Loucy (cell line): ENCODE measurements around the gene RGMA.

Source experiments
- EZH2phosphoT487 ChIP-seq: fragments of 200-600 bp; IDR thresholded peaks from 2 replicates; pipeline ENCODE4 v1.6.1; 2018; ENCODE audit warnings: antibody characterized with exemption, mild to moderate bottlenecking, moderate library complexity, borderline replicate concordance
- TF ChIP-seq, protein P1 (sequence below): fragments of 200-600 bp; sonication (generic); conservative IDR thresholded peaks from 2 replicates; pipeline ENCODE4 v1.5.1; 2014; ENCODE audit warnings: mild to moderate bottlenecking, antibody characterized with exemption, low read length

DNA sequence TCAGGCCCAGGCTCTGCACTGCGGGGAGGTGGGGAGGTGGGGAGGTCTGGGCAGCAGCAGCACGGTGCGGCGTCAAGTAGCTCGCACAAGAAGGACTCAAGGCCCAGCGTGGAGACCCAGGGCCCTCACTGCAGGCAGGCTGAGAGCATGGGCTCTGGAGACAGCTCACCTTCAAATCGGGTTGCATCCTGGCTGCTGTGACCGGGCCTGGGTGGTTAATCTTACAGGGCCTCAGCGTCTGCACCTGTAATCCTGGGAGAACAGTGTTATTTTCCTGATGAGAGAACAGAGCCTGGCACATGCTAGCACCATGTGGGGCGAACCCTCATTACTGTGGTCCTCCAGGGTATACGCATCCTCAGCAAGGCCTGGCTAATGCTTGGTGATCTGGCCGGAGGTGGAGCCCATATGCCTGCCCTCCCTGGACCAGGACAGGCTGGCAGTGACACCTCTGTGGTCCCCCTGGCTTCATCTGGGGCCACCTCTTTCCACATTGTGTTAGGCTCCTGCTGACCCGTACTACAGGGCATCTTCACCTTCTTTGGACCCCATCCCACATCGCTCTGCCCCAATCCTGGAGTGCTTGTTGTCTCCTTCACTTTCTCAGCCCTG lies 55.5 kb downstream of the RGMA start:
- TF ChIP-seq EZH2phosphoT487, result no peak
- TF ChIP-seq, protein P1, sequence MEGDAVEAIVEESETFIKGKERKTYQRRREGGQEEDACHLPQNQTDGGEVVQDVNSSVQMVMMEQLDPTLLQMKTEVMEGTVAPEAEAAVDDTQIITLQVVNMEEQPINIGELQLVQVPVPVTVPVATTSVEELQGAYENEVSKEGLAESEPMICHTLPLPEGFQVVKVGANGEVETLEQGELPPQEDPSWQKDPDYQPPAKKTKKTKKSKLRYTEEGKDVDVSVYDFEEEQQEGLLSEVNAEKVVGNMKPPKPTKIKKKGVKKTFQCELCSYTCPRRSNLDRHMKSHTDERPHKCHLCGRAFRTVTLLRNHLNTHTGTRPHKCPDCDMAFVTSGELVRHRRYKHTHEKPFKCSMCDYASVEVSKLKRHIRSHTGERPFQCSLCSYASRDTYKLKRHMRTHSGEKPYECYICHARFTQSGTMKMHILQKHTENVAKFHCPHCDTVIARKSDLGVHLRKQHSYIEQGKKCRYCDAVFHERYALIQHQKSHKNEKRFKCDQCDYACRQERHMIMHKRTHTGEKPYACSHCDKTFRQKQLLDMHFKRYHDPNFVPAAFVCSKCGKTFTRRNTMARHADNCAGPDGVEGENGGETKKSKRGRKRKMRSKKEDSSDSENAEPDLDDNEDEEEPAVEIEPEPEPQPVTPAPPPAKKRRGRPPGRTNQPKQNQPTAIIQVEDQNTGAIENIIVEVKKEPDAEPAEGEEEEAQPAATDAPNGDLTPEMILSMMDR, result no peak
